ENCODE measurements around the gene HOXA5.

Gene HOXA5

DNA sequence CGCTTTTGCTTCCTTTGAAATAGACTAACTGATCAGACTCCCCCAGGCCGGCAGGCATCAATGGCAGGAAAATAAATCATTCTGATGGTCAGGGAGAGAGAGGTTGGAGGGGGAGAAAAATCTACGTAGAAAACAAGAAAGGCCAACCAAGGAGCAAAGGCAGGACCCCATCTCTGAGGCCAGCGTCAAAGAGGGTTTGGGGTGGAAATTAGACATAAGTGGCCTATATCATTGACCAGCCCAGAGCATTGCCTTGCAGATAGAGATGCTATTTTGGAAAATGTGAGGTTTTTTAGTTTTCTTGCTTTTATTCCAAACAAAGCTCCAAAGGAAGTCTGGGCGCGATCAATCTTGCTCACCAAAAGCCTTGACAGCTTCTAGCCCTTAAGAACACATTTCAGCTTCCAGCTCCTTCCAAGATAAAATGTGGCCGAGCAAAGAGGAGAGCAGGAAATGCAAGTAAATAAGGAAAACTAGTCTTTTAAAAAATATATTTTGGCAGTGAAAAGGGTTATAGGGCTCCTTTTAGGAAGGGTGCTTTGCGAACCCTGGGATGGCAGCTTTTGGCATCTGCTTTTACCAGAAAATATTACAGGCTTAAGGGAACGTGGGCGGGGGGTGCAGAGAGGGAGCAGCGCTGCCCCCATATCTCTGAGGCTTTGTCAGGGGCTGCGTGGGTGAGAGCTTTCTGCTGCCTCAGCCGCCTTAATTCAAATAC is 39.0 kb downstream of the HOXA5 start:
- DNase-seq: peak; percentile 41

DNA sequence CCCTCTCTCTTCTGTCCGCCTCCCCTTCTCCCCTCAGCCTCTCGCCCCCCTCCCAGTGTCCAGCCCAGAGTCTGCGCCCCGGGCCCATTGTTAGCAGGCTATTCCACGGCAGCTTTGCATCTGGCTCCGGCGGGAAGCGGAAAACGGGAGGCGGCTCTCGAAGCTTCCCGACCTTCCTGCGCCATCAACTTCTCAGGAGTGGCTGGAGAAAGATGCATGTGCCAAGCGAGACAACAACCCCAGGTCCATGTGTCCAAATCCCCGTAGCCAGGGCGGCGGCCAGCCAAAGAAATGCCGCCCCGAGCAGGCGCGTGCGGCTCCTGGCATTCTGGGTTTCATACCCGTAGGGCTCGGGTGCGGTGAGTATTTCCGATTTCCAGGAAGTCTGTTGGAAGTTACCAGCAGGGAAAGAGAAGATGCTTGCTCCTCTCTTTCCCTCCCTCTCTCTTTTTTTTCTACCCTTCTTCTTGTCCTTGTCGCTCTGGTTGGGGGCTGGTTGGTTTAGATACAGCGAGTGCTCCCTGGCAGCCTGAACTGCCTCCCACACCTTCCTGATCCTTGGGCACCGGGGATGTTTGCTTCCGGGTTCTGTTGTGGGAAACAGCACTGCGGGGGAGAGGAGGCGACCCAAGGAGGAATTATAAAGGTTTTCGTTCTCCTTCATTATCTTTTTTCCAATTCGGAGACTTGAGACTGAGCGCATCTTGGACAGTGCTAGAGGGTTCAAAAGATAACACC is 39.8 kb downstream of the HOXA5 start:
- peak; percentile 33 for DNase-seq

DNA sequence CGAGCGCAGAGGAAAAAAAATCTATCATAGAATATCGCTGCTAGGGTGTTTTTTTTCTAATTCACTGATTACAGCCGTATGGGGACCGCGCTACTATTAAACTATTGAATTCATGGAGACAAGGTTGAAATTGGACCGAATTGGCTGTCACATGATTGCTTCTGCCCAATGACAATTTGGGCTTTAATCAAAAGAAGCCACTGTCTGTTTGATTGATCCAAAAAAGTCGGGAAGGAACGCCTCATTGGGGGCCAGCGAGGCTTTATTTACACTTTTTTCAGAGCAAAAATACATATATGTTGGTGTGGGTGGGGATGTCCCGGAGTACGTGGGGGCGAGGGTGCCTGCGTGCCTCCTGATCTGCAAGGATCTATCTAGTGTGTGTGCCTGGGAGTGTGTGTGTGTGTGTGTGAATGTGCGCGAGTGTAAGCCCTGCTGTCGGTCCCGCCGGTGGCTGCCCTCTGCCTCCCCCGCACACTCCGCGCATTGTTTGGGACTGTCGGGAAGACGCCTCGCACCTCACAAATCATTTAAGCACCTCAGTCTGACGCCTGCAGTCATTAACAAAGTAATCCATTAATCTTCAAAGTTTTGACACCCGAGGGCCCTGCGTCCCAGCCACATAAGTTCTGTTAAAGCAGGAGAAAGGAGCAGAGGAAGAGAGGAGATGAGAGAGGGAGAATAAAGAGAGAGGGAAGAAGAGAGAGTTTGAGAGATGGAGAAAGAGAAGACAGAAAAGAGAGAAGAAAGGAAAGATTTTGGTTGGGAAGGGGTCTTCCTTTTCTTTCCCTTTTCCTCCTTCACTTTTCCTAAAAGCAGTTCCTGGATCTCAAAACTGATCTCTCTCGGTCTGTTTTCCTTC is 40.7 kb downstream of the HOXA5 start, which contains the start of gene HOXA2:
HOXA2 (minus strand) TSS at position 103 of the 862 bp plus-strand sequence. CDS start 183 bp downstream, outside the sequence.
- no peak for DNase-seq

DNA sequence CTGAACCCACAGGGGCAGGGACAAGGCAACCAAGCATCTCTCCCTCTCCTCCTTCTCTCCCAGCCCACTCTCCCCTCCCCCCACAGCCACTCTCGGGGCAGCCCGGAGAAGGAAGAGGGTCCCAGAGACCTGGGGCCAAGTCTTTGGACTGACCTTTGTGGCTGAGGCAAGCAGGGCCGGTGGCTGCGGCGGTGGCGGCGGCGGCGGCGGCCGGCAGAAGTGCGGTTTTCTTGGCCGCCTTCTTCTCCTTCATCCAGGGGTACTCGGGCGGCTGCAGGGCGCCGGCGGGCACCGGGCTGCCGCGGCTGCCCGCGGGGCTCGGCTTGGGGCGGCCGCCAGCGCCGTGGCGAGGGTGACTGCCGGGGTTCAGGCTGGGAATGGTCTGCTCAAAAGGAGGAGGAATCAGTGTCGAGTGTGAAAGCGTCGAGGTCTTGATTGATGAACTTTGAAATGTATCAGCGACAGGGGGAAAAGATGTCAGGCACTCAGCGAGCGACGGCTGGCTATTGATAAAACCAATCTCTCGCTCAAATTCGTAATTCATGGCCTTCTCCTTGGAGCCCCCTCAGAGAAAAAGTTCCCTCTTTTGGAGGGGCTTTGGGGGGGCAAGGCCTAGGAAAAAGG is 41.4 kb downstream of the HOXA5 start:
- peak; percentile 24 for DNase-seq

DNA sequence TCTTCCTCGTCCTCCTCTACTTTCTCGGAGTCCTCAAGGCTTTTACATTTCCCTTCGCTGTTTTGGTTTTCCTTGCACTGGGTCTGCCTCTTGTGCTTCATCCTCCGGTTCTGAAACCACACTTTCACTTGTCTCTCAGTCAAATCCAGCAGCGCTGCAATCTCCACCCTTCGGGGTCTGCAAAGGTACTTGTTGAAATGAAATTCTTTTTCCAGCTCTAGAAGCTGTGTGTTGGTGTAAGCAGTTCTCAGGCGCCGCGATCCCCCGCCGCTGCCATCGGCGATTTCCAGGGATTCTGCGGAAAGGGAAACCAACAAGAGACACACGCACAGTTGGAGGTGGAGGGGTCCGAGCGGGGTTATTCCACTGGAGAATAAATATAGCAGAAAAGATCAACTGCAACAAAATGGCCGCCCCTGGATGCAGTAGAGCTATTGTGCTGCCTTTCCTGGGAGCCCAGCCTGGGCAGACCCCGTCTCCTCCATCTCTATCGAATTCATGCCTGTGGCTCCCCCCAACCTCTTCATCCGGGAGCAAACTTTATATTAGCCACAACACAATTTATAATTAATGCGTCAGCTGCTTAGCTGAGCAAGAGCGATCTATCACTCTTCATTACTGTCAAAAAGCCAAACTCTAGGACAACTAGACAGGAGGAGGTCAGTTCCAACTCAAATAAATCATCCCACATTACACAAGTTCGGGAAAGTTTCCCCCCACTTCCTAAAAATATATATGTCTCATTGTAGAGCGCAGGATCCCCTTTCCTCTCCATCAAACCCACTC is 42.1 kb downstream of the HOXA5 start:
- peak; percentile 32 for DNase-seq

DNA sequence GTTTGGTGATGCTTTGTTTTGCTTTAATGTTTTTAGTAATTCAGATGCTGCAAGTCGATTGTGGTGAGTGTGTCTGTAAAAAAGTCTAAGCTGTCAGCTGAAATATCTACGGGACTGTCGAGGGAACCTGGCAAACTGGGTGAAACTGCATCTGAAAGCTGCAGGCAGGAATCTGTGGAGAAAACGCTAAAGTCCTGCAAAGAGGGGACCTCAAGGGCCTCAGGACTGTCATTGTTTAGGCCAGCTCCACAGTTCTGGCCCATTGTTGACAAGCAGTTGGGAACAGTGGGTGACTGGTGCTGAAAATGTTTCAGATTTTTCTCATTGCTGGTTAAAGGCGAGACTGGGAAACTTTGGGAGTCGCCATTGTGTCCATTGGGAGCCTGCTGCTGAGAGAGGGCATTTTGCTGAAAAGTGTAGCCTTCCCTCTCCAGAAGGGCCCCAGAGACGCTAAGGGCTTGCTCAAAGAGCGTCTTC is 42.7 kb downstream of the HOXA5 start:
- DNase-seq: no peak

DNA sequence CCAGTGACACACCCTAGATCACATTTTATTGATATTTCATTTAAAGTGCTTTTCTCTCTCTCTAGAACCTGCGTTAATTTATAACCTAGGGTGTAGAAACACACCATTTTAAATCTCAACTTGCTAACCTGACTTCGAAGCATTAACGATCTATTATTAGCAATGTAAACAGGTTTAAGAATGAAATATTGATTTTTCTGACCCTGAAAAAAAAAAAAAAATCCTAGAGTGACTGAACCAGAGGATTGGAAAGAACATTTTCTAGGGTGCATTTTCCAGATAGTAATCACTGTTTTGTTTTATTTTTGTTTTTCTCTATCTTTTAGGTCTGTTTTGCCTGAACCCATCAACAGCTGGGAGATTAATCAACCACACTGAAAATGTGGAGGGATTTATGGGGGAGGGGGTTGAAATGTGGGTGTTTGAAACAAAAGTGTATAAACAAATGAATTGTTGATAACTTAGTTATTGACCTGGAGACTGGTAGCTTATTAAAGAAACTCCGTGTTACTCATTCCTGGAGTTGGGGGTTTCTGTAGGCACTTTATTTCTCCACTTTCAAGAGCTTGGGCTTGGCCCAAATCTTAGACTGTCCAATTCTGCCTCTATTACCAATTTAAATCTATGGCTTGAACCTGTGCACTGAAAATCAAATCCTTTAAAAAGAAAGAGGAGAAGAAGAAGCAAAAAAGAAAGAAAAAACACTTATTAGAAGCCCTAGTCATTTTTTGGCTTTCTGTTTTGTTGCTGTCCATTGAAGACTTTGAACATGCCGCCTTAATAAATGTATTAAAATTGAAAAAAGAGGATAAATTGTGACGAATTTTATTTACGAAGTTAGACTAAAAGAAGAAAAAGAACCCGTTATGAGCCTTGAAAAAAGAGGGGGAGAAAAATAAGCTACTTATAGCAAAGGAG is 43.8 kb downstream of the HOXA5 start:
- no peak for DNase-seq

DNA sequence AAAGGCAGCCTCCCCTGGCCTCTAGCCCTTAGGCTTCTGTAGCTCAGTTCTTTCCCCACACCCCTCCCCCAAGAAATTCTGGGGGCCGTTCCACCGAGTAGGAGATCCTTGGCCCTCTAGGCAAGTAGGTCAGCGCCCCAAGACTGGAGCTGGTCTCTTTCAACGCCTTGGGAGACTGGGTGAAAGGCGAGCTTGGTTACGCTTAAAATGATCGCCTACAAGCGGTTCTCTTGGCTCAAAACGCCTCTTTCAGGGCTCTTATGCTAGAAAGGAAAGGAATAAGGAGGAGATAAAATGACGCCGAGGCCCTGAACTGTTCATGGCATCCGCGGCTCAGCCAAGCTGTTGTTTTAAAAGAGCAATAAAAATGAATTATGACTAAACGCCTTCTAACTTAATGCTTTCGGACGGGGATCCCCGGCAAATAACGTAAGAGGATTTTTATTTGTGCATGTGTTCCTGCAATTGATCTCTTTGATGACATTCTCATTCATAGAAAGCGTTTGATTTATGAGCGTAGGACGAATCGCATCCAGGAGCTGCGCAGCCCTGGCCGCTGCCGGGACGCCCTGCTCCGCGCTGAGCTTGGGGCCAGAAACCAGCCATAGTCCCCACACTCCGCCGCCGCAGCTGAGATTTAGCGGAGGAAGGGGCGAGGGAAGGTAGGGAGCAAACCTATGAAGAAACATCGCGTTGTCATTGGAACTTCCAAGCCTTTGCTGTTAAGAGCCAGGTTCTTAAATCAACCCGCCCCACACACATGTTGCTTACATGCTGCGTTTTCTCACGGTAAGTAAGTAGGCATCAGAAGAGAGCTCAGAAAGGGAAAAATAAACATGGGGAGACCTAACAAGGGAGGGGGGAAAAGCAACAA is 44.7 kb downstream of the HOXA5 start:
- peak; percentile 60 for DNase-seq

DNA sequence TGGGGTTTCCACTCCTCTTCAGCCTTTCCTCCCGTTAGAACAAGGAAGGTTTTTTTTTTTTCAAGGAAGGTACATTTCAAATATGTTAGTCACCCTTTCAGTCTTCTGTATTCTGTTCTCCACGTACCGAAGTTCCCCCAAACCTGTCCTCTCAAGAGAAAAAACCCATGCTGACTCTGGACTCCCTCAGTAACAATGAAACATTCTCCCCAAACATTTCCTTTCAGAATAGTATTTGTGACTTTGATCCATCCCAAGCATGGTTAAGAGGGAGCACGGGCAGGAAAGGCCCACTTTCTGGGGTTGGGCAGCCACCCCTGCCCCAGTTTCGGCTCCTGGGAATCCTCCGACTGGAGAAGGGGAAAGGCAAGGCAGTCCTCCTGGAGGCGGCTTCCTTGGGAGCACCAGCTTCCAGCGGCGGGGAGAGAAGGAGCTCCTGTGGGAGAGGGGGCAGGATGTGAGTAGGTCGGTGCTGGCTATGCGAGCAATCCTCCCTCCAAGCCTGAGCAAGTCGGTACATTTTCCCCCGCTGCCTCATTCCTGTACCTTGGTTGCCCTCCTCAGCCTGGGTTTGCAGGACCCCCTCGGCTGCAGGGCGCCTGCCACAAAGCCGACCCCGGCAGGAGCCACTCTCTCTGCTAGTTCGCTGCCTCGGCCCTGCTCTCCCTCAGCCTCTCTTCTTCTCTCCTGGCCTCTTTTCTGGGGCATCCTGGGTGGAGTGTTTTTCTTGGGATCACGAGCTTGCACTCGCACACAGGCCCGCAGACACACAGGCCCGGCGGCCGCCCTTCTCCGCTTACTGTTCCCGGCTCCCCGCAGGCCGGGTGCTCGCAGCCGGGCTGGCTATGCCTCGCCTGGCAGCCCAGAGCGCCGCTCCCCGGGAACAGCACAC is 45.5 kb downstream of the HOXA5 start:
- DNase-seq: no peak

DNA sequence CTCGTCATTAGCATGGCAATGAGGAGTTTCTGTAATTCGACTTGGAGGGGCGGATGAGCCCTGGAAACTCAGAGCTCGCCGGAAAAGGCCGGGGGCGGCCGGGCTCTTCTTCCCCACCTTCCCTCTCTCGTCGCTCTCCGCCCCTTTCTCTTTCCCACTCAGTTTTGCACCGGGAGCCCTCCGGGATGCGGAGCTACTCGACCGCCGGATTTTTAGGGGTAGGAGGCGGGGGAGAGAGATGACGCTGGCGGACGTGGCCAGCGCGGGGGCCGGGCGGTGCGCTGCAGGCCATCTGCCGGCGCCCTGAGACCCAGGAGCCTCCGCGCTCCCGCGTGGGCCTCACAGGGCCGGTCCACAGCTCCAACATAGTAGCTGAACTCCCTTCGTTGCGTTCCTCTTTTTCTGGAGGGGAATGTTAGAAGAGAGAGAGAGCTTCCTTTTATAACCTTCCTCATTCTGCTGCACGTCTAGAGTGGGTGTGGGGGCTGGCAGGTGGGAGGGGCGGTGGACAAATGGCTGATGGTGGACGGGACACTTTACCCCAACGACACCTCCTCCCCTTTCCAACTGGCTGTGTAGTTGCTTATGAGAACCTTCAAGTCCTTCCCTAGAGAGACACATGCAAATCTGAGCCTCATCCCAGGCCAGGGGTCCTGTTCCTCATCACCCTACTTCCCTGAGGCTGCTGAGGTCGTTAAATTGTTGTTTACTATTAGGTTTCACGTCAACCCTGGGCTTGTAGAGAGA is 46.5 kb downstream of the HOXA5 start:
- DNase-seq: peak; percentile 78

DNA sequence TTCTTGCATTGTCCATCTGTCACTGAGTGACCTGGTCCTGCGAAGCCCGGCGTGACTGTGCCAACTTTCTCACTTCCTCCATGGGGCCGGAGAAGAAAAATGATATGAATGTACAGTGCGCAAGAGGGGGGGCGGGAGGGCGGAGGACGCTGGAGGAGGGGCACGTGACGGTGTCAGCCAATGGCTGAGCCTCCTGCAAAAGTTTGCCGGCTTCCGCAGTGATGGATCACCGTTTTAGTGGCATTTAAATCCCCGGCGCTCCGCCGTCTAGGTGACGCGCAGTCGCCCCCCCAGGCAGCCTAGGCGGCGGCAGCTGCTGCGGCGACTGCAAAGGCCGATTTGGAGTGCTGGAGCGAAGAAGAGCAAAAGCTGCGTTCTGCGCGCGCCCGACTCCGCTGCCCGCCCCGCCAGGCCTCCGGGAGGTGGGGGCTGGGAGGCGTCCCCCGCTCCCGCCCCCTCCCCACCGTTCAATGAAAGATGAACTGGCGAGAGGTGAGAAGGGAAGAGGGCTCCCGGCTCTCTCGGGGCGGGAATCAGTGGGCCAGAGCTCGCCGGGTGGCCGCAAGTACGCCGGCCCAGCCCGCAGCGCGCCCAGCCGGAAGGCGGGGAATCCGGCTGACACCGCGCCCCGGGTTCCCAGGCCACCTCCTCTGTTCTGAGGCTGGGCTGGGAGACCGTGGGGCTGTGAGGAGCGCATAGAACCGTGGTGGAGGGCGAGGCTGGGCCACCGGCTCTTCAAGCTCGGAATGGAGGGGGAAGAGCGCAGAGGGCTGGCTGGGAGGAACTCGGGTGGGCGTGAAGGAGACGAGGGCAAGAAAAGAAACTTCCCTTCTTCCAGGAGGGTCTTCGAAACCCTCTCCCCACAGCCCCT is 47.3 kb downstream of the HOXA5 start, which contains the start of gene HOXA1:
HOXA1 (minus strand) TSS at position 104 of the 871 bp plus-strand sequence; CDS start at position 16, 88 bp downstream.
- DNase-seq: peak; percentile 92

DNA sequence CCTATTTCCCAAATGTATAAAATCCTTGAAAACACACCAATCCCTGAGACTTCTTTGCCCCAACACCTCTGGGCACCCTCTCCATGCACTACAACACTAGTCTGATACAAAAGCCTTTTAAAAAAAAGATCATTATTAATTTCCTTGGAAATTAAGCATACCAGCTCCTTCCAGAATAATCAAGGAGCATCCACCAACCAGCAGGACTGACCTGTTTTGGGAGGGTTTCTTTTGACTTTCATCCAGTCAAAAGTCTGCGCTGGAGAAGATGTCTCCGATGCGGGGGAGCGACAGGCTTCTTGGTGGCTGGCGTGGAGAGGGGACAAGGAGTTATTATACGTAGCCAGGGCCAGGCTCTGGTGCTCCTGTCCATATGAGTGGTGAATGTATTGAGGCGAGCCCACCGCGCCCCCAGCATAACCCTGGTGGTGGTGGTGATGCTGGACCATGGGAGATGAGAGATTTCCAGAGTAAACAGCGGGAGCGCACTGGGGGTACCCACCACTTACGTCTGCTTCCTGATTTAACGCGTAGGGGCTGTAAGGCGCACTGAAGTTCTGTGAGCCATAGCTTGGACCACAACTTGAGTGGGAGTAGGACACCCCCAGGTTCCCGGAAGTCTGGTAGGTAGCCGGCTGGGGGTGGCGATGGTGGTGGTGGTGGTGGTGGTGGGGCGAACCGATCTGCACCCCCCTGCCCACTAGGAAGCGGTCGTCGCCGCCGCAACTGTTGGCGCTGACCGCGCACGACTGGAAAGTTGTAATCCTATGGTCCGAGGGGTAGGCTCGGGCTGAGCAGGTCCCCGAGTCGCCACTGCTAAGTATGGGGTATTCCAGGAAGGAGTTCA is 48.2 kb downstream of the HOXA5 start:
- DNase-seq: no peak

DNA sequence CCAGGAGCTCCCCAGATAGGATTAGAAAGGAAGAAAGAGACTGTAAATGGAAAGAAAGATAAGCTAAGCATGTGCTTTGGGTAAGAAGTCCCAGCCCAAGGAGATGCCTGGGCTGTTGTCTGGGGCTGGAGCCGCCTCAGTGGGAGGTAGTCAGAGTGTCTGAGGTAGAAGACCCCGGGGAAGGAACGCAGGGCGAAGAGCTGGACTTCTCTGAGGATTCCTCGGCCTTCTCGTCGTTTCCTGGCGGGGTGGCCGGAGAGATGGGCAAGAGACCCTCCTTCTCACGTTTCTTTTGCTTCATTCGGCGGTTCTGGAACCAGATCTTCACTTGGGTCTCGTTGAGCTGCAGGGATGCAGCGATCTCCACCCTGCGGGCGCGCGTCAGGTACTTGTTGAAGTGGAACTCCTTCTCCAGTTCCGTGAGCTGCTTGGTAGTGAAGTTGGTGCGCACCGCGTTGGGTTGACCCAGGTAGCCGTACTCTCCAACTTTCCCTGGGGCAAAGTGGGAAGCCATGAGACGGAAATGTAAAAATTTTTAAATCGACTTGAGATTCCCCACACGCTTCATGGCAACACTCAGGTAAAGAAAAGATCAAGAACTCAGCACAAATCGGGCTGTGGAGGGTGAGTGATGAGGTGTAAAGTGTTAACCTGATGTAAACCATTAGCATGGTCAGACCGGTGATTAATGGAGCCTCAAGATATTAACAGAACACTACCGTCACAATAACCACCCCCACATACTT is 49.0 kb downstream of the HOXA5 start:
- no peak for DNase-seq

DNA sequence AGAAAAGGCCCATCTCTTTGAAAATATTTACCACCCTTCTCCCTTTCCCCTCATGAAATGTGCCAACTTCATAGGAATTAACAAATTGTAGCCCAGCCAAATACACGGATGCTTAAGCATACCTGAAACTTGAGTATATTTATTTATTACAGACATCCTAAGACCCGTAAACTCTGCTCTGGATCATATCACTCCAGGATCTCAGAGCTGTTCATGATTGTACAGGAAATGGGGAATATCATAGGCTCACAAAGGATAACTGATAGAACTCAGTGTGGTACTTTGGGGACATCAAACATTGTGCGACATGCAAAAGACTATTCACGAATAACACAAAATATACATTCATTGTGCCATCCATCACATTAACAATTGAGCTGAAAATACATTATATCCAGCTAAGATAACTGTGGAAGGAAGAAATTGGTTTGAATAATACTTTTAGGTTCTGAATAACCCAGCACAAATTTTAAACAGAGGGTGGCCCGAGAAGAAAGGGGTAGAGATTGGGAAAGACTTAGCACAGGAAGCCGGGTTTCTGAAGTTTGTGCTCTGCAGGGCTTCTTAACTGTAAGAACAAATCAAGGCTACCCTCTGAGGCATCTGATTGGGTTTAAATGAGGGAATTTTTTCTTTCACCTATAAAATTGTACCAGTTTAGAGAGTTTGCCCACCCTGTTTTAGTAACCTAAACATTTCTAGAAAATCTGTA is 50.1 kb downstream of the HOXA5 start:
- no peak for DNase-seq

DNA sequence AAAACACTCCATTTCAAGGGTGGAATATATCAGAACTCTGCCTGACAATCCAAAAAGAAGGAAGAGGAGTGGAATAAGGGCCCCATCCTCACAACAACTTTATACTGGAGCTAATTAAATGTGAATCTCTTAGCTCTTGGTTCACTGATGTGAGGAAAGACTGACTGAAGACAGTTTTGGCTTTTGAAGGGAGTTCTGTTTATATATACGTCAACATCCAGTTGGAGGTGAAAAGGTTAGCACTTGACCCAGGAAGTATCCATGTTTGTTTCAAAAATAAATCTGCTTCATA is 50.7 kb downstream of the HOXA5 start:
- no peak for DNase-seq
